Mesendoderm (in vitro differentiated cells): Measurements from ENCODE around the gene MYL6B.

Experiments
- DNase-seq: peaks from one replicate; pipeline ENCODE4 v3.0.0; 2013
- H2AK5ac ChIP-seq: 2 replicates; pipeline ENCODE4 v1.6.1; 2013; ENCODE audit warnings: low read length, inconsistent platforms
- H2BK120ac ChIP-seq: 2 replicates; pipeline ENCODE4 v1.6.1; 2013; ENCODE audit warnings: low read depth, mild to moderate bottlenecking, low read length, moderate library complexity, mixed read lengths
- H2BK15ac ChIP-seq: replicated peaks from 2 replicates; pipeline ENCODE4 v1.6.1; 2013; ENCODE audit warnings: low read depth, mild to moderate bottlenecking, moderate library complexity
- H2BK5ac ChIP-seq: 2 replicates; pipeline ENCODE4 v1.6.1; 2013; ENCODE audit warnings: low read length, inconsistent platforms
- H3K18ac ChIP-seq: 2 replicates; pipeline ENCODE4 v1.6.1; 2013; ENCODE audit warnings: mild to moderate bottlenecking, low read length, mixed read lengths
- H3K23ac ChIP-seq: one replicate; pipeline ENCODE4 v1.6.1; 2013; ENCODE audit warnings: low read length
- H3K27ac ChIP-seq: 2 replicates; pipeline ENCODE4 v1.5.1; 2013; ENCODE audit warnings: low read depth, mild to moderate bottlenecking, inconsistent platforms, low read length, moderate library complexity
- H3K27me3 ChIP-seq: 2 replicates; pipeline ENCODE4 v1.6.1; 2013; ENCODE audit warnings: low read length, control low read depth, mild to moderate bottlenecking, inconsistent platforms; ENCODE audit not compliant: insufficient read depth, poor library complexity
- H3K36me3 ChIP-seq: 2 replicates; pipeline ENCODE4 v1.6.1; 2013; ENCODE audit warnings: low read length, inconsistent platforms; ENCODE audit not compliant: control insufficient read depth, insufficient read depth
- H3K4ac ChIP-seq: one replicate; pipeline ENCODE4 v1.6.1; 2013; ENCODE audit warnings: low read depth, mild to moderate bottlenecking, low read length, moderate library complexity
- H3K4me1 ChIP-seq: 2 replicates; pipeline ENCODE4 v1.6.1; 2013; ENCODE audit warnings: low read depth, low read length, inconsistent platforms; ENCODE audit not compliant: control insufficient read depth
- H3K4me2 ChIP-seq: 2 replicates; pipeline ENCODE4 v1.6.1; 2013; ENCODE audit warnings: low read length
- H3K4me3 ChIP-seq: 2 replicates; pipeline ENCODE4 v1.5.1; 2013; ENCODE audit warnings: mild to moderate bottlenecking, low read length
- H3K56ac ChIP-seq: one replicate; pipeline ENCODE4 v1.6.1; 2013; ENCODE audit warnings: low read length
- H3K79me1 ChIP-seq: 2 replicates; pipeline ENCODE4 v1.6.1; 2013; ENCODE audit warnings: low read length, inconsistent platforms
- H3K79me2 ChIP-seq: 2 replicates; pipeline ENCODE4 v1.6.1; 2013; ENCODE audit warnings: mild to moderate bottlenecking, low read length; ENCODE audit not compliant: control insufficient read depth, insufficient read depth
- H3K9ac ChIP-seq: 2 replicates; pipeline ENCODE4 v1.6.1; 2013; ENCODE audit warnings: low read length, inconsistent platforms
- H4K5ac ChIP-seq: one replicate; pipeline ENCODE4 v1.6.1; 2013; ENCODE audit warnings: low read length
- H4K8ac ChIP-seq: one replicate; pipeline ENCODE4 v1.6.1; 2013; ENCODE audit warnings: low read depth, mild to moderate bottlenecking, control low read depth, low read length, moderate library complexity
- WGBS: extraction: QIAGEN DNeasy Blood & Tissue Kit; methylation state at CpG from one replicate; pipeline ENCODE4 v1.1.7; 2013; ENCODE audit warnings: low lambda C conversion rate, missing lambda C conversion rate; ENCODE audit not compliant: insufficient coverage; ENCODE audit errors: extremely low coverage; 5-methylcytosine and 5-hydroxymethylcytosine counted together

The MYL6B gene

GRCh38 chr12:56206452-56207166 lies 54.2 kb downstream of the MYL6B start:
- Histone ChIP-seq H3K79me2 (no peaks in the 10 kb centered on the region), H3K56ac (no peak overlapping the region), H3K4me2 (no peak overlapping the region), H2BK120ac (no peak overlapping the region), H3K36me3 (peaks cover 23% of the 10 kb centered on the region), H4K5ac (no peak overlapping the region), H3K23ac (no peak overlapping the region), H3K4me3 (no peak overlapping the region), H3K18ac (no peak overlapping the region), H2BK15ac (no peak overlapping the region), H2BK5ac (no peak overlapping the region), H3K27ac (no peak overlapping the region), H4K8ac (no peak overlapping the region), H3K4ac (no peak overlapping the region), H3K79me1 (no peaks in the 10 kb centered on the region), H3K4me1 (no peaks in the 10 kb centered on the region), H2AK5ac (no peak overlapping the region), H3K27me3 (no peaks in the 10 kb centered on the region), H3K9ac (no peak overlapping the region)
- DNase-seq, result peak; percentile 84
- WGBS, result no CpG with 5 or more reads among the region's 14 CpGs
